ENCODE data around the gene GRID1.

DNA sequence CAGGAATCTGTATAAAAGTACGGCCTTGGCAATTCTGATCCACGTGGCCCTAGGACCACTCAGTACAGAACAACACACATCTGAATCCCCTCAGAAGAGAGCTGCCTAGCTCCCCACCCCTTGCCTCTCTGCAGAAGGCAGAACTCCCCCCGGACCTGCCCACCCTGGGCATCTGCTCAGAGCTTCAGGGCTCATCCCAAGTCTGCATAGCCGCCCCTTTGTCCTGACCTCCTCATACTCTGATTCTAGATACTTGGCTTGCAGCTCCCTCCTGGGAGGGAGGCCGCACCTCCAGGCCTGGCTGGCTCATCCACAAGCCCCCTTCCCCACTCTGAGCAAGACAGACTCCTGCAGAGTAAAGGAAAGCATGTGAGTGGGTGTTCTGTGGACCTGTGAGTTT, 49.6 kb downstream of the GRID1 start:
- TF ChIP-seq, protein P1, sequence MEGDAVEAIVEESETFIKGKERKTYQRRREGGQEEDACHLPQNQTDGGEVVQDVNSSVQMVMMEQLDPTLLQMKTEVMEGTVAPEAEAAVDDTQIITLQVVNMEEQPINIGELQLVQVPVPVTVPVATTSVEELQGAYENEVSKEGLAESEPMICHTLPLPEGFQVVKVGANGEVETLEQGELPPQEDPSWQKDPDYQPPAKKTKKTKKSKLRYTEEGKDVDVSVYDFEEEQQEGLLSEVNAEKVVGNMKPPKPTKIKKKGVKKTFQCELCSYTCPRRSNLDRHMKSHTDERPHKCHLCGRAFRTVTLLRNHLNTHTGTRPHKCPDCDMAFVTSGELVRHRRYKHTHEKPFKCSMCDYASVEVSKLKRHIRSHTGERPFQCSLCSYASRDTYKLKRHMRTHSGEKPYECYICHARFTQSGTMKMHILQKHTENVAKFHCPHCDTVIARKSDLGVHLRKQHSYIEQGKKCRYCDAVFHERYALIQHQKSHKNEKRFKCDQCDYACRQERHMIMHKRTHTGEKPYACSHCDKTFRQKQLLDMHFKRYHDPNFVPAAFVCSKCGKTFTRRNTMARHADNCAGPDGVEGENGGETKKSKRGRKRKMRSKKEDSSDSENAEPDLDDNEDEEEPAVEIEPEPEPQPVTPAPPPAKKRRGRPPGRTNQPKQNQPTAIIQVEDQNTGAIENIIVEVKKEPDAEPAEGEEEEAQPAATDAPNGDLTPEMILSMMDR (conservative IDR thresholded peaks at IDR 0.05) = no peak
- no peak for TF ChIP-seq EZH2 (IDR thresholded peaks at IDR 0.05; ENCODE audit: low read depth)
